Loucy (cell line): ENCODE results near the gene GRAMD1C.

ENCODE experiments used
- H2AFZ ChIP-seq: fragments of 200-600 bp; sonication (generic); 2 replicates; pipeline ENCODE4 v1.6.0; 2016; ENCODE audit warnings: antibody characterized with exemption, mild to moderate bottlenecking, low read length, moderate library complexity
- H3F3A ChIP-seq: fragments of 200-600 bp; 2 replicates; pipeline ENCODE4 v1.6.0; 2016; ENCODE audit warnings: antibody characterized with exemption, low read depth, mild to moderate bottlenecking
- H3K27me3 ChIP-seq: fragments of 200-600 bp; sonication (generic); 2 replicates; pipeline ENCODE4 v1.6.1; 2014; ENCODE audit warnings: low read length, mild to moderate bottlenecking; ENCODE audit not compliant: insufficient read depth, poor library complexity, severe bottlenecking
- H3K36me3 ChIP-seq: fragments of 200-600 bp; sonication (generic); 2 replicates; pipeline ENCODE4 v1.6.1; 2016; ENCODE audit warnings: low read length; ENCODE audit not compliant: insufficient read depth
- H3K4me1 ChIP-seq: fragments of 200-600 bp; sonication (generic); 2 replicates; pipeline ENCODE4 v1.5.1; 2014; ENCODE audit warnings: low read length, mild to moderate bottlenecking; ENCODE audit not compliant: insufficient read depth, poor library complexity, severe bottlenecking
- H3K4me2 ChIP-seq: fragments of 200-600 bp; sonication (generic); 2 replicates; pipeline ENCODE4 v1.6.0; 2014; ENCODE audit warnings: antibody characterized with exemption, low read length, low read depth, mild to moderate bottlenecking; ENCODE audit not compliant: poor library complexity, severe bottlenecking
- H3K4me3 ChIP-seq: fragments of 200-600 bp; sonication (generic); 2 replicates; pipeline ENCODE4 v1.5.1; 2014; ENCODE audit warnings: low read length, mild to moderate bottlenecking, mixed read lengths; ENCODE audit not compliant: poor library complexity, severe bottlenecking
- H3K79me2 ChIP-seq: fragments of 200-600 bp; sonication (generic); 2 replicates; pipeline ENCODE4 v1.6.1; 2014; ENCODE audit warnings: low read length; ENCODE audit not compliant: insufficient read depth
- H3K9ac ChIP-seq: fragments of 200-600 bp; sonication (generic); 2 replicates; pipeline ENCODE4 v1.6.0; 2014; ENCODE audit warnings: mild to moderate bottlenecking, low read depth, low read length, moderate library complexity; ENCODE audit not compliant: poor library complexity, severe bottlenecking
- H3K9me2 ChIP-seq: fragments of 200-600 bp; sonication (generic); replicated peaks from 2 replicates; pipeline ENCODE4 v1.6.1; 2016; ENCODE audit warnings: low read depth, low read length, mixed read lengths
- H3K9me3 ChIP-seq: fragments of 200-600 bp; sonication (generic); 2 replicates; pipeline ENCODE4 v1.6.1; 2014; ENCODE audit warnings: mild to moderate bottlenecking, antibody characterized with exemption, low read length, low read depth; ENCODE audit not compliant: insufficient read depth
- H4K20me1 ChIP-seq: fragments of 200-600 bp; sonication (generic); 2 replicates; pipeline ENCODE4 v1.6.0; 2014; ENCODE audit warnings: antibody characterized with exemption, low read length, mild to moderate bottlenecking; ENCODE audit not compliant: insufficient read depth, poor library complexity, severe bottlenecking
- EZH2phosphoT487 ChIP-seq: fragments of 200-600 bp; IDR thresholded peaks from 2 replicates; pipeline ENCODE4 v1.6.1; 2018; ENCODE audit warnings: antibody characterized with exemption, mild to moderate bottlenecking, moderate library complexity, borderline replicate concordance
- TF ChIP-seq, protein P1 (sequence below): fragments of 200-600 bp; sonication (generic); conservative IDR thresholded peaks from 2 replicates; pipeline ENCODE4 v1.5.1; 2014; ENCODE audit warnings: mild to moderate bottlenecking, antibody characterized with exemption, low read length

The GRAMD1C gene

DNA sequence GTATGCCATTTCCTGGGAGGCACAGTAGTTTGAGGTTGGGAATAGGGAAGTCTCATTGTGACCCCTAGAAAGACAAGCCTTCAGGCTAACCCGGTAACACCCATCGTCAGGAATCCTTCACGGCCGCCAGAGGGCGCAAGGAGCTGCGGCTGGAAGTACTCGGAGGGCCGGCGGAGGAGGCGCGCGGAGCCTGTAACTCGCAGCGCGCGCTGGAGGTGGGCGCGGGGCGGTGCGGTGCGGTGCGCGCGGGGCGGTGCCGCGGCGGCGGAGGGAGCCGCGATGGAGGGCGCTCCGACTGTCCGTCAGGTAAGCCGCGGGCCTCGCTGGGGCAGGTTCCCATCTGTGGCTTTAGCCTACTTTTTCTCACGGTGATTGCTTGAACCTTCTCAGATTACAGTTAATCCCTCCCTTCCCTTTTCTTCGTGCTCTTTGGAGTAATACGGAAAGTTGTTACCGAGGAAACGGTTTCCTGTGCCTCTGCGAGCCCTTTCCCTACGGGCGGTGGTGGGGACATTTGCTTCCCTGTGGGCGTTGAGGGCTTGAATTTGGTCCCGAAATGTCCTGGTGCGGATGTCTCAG is at the start of gene GRAMD1C:
GRAMD1C (plus strand) TSS at position 158 of the 579 bp plus-strand sequence; CDS start at position 280, 122 bp downstream.
- peaks cover 3% of the 10 kb centered on the region for H3K4me1 ChIP-seq
- H3K36me3 ChIP-seq = no peaks in the 10 kb centered on the region
- no peaks in the 10 kb centered on the region for H4K20me1 ChIP-seq
- no peaks in the 10 kb centered on the region for H3K9me2 ChIP-seq
- no peaks in the 10 kb centered on the region for H3K9me3 ChIP-seq
- H3K9ac ChIP-seq = peak within 1 kb of the TSS; percentile 39
- peak within 1 kb of the TSS; percentile 89 for H2AFZ ChIP-seq
- no peaks in the 10 kb centered on the region for H3F3A ChIP-seq
- H3K27me3 ChIP-seq = no peaks in the 10 kb centered on the region
- peak within 1 kb of the TSS; percentile 75 for H3K4me3 ChIP-seq
- TF ChIP-seq, protein P1, sequence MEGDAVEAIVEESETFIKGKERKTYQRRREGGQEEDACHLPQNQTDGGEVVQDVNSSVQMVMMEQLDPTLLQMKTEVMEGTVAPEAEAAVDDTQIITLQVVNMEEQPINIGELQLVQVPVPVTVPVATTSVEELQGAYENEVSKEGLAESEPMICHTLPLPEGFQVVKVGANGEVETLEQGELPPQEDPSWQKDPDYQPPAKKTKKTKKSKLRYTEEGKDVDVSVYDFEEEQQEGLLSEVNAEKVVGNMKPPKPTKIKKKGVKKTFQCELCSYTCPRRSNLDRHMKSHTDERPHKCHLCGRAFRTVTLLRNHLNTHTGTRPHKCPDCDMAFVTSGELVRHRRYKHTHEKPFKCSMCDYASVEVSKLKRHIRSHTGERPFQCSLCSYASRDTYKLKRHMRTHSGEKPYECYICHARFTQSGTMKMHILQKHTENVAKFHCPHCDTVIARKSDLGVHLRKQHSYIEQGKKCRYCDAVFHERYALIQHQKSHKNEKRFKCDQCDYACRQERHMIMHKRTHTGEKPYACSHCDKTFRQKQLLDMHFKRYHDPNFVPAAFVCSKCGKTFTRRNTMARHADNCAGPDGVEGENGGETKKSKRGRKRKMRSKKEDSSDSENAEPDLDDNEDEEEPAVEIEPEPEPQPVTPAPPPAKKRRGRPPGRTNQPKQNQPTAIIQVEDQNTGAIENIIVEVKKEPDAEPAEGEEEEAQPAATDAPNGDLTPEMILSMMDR = peak; percentile 81
- TF ChIP-seq EZH2phosphoT487 = no peak
- peak within 1 kb of the TSS; percentile 72 for H3K4me2 ChIP-seq
- no peaks in the 10 kb centered on the region for H3K79me2 ChIP-seq

DNA sequence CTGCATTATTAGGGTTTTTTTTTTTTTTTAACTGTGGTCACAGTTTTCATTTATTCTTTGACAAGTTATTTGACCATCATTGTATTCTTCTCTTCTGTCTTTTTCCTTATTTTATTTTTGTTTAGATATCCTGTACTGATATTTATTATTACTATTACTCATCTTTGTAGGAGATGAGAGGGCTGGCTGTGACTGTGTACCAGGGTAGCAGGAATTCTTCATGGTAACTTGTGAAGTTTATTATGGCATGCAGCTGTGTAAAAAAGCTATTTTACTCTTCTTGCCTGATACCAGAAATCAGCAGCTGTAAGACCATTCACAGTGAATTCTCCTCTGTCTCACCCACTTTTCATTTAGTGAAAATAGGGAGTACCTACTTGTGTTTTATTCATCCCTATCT is 47.2 kb upstream of the GRAMD1C start:
- Histone ChIP-seq H3K9me3 (no peaks in the 10 kb centered on the region), H3K4me1 (no peaks in the 10 kb centered on the region), H3F3A (no peaks in the 10 kb centered on the region), H3K36me3 (peaks cover 18% of the 10 kb centered on the region; the same call in 1 of the 2 replicates), H4K20me1 (no peaks in the 10 kb centered on the region), H3K9ac (no peak overlapping the region), H2AFZ (no peak overlapping the region), H3K79me2 (no peaks in the 10 kb centered on the region), H3K4me2 (no peak overlapping the region), H3K4me3 (no peak overlapping the region), H3K27me3 (no peaks in the 10 kb centered on the region), H3K9me2 (no peaks in the 10 kb centered on the region)
- TF ChIP-seq, protein P1 = no peak
- no peak for TF ChIP-seq EZH2phosphoT487

DNA sequence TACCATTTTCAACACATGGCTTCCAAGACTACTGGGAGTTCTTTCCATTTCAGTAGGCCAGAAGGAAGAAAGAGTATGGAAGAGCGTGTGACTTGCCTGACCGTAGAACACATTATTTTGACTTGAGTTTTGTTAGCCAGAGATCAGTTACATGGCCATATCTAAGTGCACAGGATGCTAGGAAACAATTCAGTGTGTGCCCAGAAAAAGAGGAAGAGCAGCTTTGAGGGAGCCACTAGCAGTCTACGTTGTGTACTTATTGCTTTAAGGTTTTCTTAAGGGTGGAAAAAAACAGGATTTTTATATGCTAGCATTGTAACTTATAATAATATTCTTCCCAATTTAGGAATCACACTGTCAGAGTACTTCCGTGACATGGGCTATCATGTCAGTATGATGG is 44.1 kb upstream of the GRAMD1C start:
- no peak overlapping the region for H2AFZ ChIP-seq
- H3K9me2 ChIP-seq = no peaks in the 10 kb centered on the region
- no peaks in the 10 kb centered on the region for H3K79me2 ChIP-seq
- H3K36me3 ChIP-seq = peaks cover 19% of the 10 kb centered on the region; the same call in 1 of the 2 replicates
- H3K4me1 ChIP-seq = no peaks in the 10 kb centered on the region
- H3K9me3 ChIP-seq = no peaks in the 10 kb centered on the region
- no peak overlapping the region for H3K4me3 ChIP-seq
- H4K20me1 ChIP-seq = no peaks in the 10 kb centered on the region
- TF ChIP-seq, protein P1 = no peak
- TF ChIP-seq EZH2phosphoT487 = no peak
- no peaks in the 10 kb centered on the region for H3K27me3 ChIP-seq
- no peak overlapping the region for H3K4me2 ChIP-seq
- no peak overlapping the region for H3K9ac ChIP-seq
- no peaks in the 10 kb centered on the region for H3F3A ChIP-seq
